GM18526 (cell line): Measurements from ENCODE around the gene SLC22A1.

Experiments
- POLR2A ChIP-seq: IDR thresholded peaks from 3 replicates; pipeline ENCODE4 v1.6.1; 2011; ENCODE audit not compliant: insufficient read length; ENCODE audit errors: extremely low read depth

SLC22A1 gene

DNA sequence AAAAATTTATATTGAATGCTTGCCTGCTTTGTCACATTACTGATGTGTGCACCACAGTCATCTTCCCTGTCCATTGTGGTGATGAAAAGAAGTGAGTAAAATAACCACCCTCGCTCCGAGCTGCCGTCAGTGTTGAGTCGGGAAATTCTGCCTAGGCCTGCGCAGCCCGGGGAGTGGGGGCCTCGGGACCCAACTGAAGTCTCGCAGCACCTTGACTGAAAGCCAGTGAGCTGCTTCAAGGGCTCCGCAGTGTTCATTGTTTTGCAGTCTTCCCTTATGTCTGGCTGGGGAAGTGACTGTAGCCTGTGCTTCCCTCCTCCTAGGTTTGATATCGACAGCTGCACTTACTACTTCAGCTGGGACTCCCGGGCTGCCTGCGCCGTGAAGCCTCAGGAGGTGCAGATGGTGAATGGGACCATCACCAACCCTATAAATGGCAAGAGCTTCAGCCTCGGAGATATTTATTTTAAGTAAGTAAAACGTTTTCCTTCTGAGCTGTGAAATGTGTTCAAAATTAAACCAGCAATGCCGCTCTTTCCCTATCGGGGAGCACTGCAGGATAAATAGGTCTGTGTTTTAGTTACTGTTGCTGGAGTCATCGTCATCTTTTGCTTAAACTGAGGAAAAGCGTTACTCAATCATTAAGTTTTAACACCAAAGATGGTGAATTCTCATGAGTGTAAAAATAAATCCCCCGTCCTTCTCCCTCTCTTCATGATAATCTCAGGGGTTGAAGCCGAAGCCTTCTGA is 32.7 kb upstream of the SLC22A1 start:
- TF ChIP-seq POLR2A = no peak

DNA sequence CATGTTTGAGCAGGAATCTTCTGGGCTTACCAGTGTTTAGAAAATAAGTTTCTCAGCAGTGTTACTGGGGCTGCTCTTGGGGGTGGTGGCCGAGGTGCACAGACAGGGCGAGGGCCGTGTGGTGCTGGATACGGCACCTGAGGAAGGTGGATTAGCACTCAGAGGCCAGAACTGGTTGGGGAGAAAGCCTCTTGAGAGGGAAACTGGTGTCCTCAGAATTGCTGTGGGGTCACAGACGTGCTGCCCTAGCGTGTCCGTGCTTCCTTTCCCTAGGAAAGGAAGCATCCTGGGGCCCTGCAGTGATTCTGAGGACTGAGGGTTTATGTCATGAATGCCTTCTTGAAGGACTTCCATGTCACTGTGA is 32.1 kb upstream of the SLC22A1 start:
- TF ChIP-seq POLR2A = no peak

DNA sequence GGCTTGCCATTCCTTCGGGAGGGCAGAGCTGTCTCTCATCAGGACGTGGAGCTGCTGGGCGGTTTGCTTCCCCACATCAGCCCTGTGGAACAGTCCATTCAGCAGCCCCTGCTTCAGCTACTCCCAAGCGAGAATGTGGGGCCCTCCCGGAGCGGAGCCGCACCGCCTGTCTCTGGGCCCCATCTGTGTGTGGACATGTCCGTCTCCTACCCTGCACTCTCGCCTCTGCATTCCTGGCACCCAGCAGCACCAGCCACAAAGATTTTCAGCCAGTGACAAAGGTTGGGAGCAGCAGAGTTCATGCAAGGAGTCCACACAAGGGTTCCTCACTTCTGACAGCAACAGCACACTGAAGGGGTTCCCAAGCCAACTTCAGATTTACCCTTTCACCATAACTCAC is 29.0 kb upstream of the SLC22A1 start:
- no peak for TF ChIP-seq POLR2A

DNA sequence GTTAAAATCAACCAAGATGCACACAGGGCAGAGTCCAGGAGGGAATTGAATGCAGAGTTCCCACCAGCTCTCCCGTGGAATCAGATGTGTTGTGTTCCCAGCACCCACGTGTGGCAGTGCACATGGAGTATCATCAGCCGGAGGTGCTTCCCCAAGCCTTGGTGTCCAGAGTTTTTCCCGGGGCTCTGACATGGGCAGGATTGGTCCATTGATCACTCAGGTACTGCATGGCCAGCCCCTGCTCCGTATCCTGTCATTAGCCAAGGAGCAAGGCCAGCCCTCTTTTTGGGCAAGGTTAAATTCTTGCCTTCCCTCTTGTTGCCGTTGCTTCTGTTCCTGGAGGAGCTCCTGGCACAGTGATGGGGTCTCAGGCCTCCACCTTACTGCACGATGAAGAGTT is 28.6 kb upstream of the SLC22A1 start:
- no peak for TF ChIP-seq POLR2A

DNA sequence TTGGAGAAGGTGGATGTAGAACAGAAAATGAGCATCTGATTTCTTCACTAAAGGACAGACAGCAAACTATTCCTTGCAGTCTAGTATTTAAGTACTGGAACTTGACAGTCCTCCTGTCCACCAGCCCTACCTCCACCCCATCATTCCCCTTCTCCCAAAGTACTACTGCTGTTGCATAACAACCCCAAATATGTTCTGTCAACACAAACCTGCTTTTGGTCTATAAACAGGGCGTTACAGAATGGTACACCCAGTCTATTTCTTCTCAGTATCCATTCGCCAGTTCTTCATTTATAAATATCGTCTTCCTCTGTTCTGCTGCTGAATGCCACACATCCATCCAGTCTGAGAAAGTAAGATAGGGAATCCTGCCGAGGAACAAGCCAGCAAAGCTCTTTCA is 27.7 kb upstream of the SLC22A1 start:
- no peak for TF ChIP-seq POLR2A

DNA sequence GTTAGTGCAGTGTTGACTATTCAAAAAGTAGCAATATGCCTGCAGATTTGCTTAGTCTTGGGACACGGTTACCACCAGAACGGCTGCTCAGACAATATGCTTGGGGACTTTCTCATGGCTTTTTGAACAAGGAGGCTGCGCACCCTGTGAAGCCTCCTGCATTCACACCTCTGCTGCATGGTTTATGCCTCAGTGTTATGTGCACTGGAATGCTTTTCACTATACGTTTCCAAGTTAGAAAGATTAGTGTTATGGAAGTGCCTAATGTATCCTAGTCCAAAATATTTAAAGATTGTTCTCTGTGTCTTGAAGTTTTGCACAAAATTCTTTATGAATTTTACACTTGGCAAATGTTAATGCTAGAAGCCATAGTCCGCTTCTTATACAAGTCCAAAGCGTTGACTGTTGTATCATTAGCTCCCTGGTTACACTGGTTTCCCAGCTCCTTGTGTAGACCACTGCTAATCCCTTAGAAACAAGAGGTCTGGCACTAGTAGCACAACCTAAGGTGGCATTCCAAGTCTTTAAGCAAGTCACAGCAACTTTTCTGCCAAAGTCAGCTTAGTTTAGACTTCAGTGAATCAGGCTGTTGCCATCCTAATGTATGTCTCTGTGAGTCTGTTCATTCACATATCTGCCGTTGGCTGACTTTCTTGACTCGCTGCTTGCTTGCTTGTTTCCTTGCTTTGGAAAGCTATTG is 26.3 kb upstream of the SLC22A1 start:
- TF ChIP-seq POLR2A = no peak

DNA sequence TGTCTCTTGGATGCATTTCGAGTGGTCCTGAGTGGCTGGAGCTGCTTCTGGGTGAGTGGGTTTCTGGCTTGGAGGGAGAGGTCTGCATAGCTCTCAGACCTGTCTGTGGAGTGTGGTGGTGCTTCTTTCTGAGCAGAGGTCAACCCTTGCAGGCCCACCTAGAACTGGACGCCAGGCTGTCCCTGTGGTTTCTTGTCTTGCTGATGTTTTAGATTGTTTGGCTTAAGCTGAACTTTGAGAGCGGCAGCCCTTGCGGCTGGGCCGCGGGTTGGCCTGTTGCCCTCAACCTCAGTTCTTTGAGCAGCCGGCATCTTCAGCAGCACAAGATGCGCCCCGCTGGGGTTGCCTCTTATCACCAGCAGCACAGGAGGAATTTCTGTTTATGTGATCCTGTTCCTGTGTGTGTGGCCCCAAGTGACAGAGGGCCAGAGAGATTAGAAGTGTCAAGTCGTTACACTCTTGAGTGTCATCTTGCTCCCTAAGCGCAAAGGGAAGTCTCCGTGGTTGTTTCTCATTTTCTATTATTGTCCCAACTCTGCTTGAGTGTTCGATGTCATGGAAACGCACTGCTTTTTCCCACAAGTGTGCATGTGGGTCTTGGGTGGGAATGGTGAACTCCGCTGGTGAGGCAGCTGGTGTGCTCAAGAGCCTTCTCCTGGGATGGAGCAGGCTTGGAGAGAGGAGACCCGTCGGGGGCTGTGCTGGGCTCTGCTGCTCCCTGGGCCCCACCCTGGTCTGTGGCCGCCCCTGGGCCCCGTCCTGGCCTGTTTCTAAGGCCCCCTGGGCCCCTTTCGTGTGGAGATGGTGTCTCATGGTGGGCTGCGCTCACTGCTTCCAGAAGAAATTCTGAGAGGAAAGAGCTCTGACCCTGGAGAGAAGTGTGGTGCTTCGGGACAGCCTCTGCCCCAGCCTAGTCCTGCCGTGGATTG is 20.1 kb upstream of the SLC22A1 start:
- no peak for TF ChIP-seq POLR2A

DNA sequence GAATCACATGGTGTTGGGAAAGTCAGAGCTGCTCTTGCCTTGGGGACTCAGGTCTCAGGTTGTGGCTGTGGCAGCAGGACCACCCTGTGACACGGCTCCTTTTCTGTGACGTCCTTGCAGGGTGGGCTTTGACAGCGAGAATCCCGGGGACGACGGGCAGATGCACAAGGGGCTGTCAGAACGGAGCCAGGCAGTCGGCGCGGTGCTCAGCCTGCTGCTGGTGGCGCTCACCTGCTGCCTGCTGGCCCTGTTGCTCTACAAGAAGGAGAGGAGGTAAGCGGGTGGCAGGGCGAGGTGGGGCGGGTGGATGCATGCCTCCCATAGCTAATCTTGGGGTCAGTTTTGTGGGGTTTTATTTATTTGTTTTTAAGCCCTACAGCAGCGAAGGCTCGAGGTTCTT is 19.2 kb upstream of the SLC22A1 start:
- TF ChIP-seq POLR2A = no peak

DNA sequence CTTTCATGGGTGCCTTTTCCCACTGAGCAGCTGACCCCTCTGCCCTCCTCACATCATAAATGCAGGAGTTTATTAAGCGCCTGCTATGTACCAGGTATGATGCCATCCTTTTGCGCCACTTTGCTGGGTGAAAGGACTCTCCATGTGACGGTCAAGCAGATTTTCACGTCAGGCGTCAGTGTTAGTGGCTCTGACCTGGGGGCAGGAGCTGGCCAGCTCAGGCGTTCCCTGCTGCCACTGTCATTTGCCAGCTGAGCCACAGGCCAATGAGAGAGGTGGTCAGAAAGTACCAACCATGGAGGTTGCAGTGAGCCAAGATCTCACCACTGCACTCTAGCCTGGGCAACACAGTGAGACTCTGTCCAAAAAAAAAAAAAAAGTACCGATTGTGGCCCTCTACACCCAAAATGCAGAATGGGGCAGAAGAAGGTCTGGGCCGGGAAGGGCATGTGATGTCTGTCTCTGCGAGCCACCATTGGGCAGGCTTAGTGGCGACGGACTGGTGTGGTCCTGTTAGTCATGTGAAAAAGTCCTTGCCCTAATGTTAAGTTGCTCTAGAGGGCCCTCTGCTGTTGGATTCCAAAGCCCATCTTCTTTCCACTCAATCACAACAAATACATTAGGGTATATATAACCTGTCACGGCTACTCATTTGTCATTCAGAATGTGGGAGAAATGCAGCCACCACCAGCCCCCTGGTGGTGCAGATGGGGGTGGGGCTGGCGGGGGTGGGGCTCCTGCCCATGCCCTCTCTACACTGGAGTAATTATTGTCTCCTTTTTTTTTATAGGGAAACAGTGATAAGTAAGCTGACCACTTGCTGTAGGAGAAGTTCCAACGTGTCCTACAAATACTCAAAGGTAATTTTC is 18.4 kb upstream of the SLC22A1 start:
- no peak for TF ChIP-seq POLR2A

DNA sequence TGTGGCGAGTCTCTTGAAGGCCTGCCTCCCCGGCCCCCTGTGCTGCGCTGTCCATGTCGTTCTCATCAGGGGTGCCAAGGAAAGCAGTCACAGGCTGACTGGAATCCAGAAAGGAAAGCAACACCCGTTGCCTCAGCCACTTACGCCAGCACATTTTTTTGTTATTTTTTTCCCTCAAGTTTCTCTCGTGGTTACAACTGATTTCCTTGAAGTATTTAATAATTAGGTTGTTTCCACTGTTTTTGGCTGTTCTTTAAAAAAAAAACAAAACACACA is 17.9 kb upstream of the SLC22A1 start:
- TF ChIP-seq POLR2A = no peak

DNA sequence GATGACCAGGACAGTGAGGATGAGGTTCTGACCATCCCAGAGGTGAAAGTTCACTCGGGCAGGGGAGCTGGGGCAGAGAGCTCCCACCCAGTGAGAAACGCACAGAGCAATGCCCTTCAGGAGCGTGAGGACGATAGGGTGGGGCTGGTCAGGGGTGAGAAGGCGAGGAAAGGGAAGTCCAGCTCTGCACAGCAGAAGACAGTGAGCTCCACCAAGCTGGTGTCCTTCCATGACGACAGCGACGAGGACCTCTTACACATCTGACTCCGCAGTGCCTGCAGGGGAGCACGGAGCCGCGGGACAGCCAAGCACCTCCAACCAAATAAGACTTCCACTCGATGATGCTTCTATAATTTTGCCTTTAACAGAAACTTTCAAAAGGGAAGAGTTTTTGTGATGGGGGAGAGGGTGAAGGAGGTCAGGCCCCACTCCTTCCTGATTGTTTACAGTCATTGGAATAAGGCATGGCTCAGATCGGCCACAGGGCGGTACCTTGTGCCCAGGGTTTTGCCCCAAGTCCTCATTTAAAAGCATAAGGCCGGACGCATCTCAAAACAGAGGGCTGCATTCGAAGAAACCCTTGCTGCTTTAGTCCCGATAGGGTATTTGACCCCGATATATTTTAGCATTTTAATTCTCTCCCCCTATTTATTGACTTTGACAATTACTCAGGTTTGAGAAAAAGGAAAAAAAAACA is 16.6 kb upstream of the SLC22A1 start:
- TF ChIP-seq POLR2A = no peak

DNA sequence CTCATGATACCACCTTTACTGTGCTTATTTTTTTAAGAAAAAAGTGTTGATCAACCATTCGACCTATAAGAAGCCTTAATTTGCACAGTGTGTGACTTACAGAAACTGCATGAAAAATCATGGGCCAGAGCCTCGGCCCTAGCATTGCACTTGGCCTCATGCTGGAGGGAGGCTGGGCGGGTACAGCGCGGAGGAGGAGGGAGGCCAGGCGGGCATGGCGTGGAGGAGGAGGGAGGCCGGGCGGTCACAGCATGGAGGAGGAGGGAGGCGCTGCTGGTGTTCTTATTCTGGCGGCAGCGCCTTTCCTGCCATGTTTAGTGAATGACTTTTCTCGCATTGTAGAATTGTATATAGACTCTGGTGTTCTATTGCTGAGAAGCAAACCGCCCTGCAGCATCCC is 15.6 kb upstream of the SLC22A1 start:
- no peak for TF ChIP-seq POLR2A

DNA sequence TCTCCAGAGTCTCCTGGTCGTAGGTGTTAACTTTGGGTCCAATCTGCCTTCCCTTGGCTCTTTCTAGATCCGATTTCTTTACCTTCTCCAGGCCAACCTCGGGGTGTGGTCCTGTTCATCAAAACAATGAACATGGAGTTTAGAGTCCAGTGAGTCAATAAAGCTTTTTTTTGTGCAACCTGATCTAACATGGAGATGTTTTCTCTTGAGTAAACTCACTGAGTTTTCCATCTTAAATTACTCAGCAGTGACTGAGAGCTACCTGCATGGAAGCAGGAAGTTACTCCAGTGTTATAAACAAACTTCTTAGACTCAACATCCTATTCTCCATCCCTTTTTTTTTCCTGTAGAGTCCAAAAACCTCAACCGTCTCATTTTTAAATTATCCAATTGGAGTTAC is 14.9 kb upstream of the SLC22A1 start:
- no peak for TF ChIP-seq POLR2A

DNA sequence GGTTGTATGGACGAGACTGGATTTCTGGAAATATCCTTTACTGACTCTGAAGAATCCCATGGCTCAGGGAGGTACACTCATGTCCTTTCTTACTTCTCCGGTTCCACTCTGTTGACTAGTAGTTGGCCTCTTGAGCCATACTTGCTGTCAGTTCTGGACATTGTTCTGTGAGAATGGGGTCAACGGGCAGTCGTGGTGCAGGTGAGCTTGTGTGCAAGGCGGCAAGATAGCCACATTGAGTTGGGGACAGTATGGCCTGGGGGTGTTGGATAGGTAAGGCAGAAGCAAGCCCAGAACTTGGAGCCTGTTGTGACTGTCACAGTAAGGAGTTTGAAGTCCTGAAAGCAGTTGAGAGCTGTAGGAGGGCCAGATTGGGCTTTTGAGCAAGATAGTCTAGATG is 13.5 kb upstream of the SLC22A1 start:
- TF ChIP-seq POLR2A = no peak

DNA sequence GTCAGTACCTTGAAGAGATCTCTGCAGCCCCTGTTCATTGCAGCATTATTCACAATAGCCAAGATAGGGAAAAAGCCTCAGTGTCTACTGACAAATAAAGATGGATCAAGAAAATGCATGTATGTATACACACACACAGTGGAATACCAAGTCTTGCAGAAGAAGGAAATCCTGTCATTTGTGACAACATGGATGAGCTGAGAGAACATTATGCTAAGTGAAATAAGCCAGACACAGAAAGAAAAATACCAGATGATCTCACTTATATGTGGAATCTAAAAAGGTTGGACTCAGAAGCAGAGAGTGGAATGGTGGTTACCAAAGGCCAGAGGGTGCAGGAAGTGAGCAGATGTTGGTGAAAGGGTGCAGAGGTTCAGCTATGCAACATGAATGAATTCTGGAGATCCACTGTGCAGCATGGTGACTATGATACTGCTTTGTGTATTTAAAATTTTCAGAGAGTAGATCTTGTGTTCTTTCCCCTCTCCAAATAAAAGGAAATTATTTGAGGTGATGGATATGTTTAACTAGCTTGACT is 11.0 kb upstream of the SLC22A1 start:
- TF ChIP-seq POLR2A = no peak

DNA sequence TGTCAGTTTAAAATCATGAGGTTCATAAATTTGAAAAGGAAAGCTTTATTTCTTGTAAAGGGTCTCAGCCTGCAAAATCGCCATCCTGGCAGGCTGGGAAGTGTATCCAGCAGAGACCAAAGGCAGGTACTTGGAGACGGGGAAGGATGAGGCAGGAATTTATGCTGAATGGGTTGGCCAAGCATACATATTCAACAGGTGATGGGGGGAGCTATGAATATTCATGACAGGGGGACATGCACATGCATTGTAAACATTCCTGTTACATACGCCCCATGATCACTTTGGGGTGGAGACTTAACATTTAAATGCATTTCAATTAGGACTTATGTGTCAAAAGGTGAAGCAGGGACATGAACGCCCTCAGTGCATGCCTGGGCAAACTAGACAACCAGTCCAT is 9.8 kb upstream of the SLC22A1 start:
- no peak for TF ChIP-seq POLR2A
